Heart right ventricle (tissue), 16 donors: Measurements from ENCODE around the gene FMO2. TPM values are rescaled to one million over a fixed set of nuclear protein-coding genes. Genes with fewer than 3 reads are reported as not detected.
A peak's percentile ranks its signal among the peaks of the same experiment; 100 is the strongest.

Experiments
- ATAC-seq, 8 donors: fragments of 200-7000 bp; cut with Tn5 transposase; one replicate each; pipeline ENCODE4 v1.9.1; 2020; ENCODE audit warnings: mild to moderate bottlenecking in 8 of 8, moderate library complexity in 8 of 8, moderate number of reproducible peaks in 1 of 8
- DNase-seq, 2 donors: peaks; one replicate each; pipeline ENCODE4 v3.0.0-alpha.2; 2020
- H3K27ac ChIP-seq, 10 donors: fragments of 200-600 bp; sonication (generic) in 2 of 10; one replicate each; pipeline versions ENCODE4 v1.5.0 to v1.8.0; 2020 to 2022; ENCODE audit warnings: mild to moderate bottlenecking in 3 of 10
- H3K27me3 ChIP-seq, 7 donors: fragments of 200-600 bp; one replicate each; pipeline ENCODE4 v1.8.0; 2021 to 2022; ENCODE audit warnings: mild to moderate bottlenecking in 2 of 7
- H3K36me3 ChIP-seq, 9 donors: fragments of 200-600 bp; sonication (generic) in 1 of 9; one replicate each; pipeline versions ENCODE4 v1.5.0 to v1.8.0; 2020 to 2022; ENCODE audit warnings: mild to moderate bottlenecking in 2 of 9
- H3K4me1 ChIP-seq, 9 donors: fragments of 200-600 bp; sonication (generic) in 1 of 9; one replicate each; pipeline versions ENCODE4 v1.5.0 to v1.8.0; 2020 to 2022; ENCODE audit warnings: mild to moderate bottlenecking in 4 of 9
- H3K4me3 ChIP-seq, 10 donors: fragments of 200-600 bp; sonication (generic) in 2 of 10; one replicate each; pipeline versions ENCODE4 v1.5.0 to v1.8.0; 2020 to 2022; ENCODE audit warnings: mild to moderate bottlenecking in 7 of 10, moderate library complexity in 2 of 10
- H3K9me3 ChIP-seq, 11 donors: fragments of 200-600 bp in 10 of 11; sonication (generic) in 2 of 11; one replicate each; pipeline versions ENCODE4 v1.5.0 to v1.8.0; 2013 to 2022; ENCODE audit warnings: mild to moderate bottlenecking in 2 of 11, control low read depth in 1 of 11, moderate library complexity in 1 of 11
- CTCF ChIP-seq, 9 donors: fragments of 200-600 bp; sonication (generic) in 2 of 9; IDR thresholded peaks; one replicate each; pipeline versions ENCODE4 v1.5.0 to v1.8.0; 2021 to 2022; ENCODE audit warnings: antibody characterized with exemption in 9 of 9, mild to moderate bottlenecking in 5 of 9, moderate library complexity in 1 of 9
- WGBS, 2 donors: extraction: QIAGEN DNeasy Blood & Tissue Kit; methylation state at CpG; one replicate each; pipeline ENCODE4 v1.1.7; 2013; ENCODE audit warnings: inconsistent platforms in 1 of 2; 5-methylcytosine and 5-hydroxymethylcytosine counted together
- intact Hi-C, 10 donors: fragments of 100-400 bp; cut with DNase I; formaldehyde crosslinking; loops; one replicate each; pipeline versions ENCODE4 v1.11.1 to v1.14.2; 2022
- polyA plus RNA-seq, 2 donors: library from polyadenylated mRNA; stranded (reverse); fragments of 200-250 nt; gene quantifications; one replicate each; pipeline ENCODE4 v1.2.3, GENCODE V29; 2013
- total RNA-seq, 10 donors: library from RNA; stranded (reverse); fragmentation: NEBNext Ultra II Directional in 3 of 10; extraction: Animal tissue kit (Norgen Biotek cat#: 25700) in 3 of 10; gene quantifications; one replicate each; pipeline versions ENCODE4 v1.2.1 to v1.2.4, GENCODE V29; 2021 to 2023
- donor health status: Arrhythmogenic right ventricular cardiomyopathy.
- donor health status: ischemic (EF 13 %, LVEDD 7.1; RV severe dilation, severe dysfunction).
- donor health status: healthy with polysubstance abuse.
- donor health status: DM: no; HTN: yes; CAD: no.
- donor health status: DM: no; HTN: no; CAD: no.
- donor health status: ischemic (EF 25% LVEDD 6.9; RV normal size, moderate dysfunction).
- donor health status: ischemic (EF 25% LVEDD 5.7; RV mildly dilated, moderate dysfunction).
- donor health status: healthy.
- donor health status: DM: yes; HTN: yes; CAD: no.
- donor health status: Ischemic cardiomyopathy.
- donor health status: ischemic (EF 35%, LVEDD 5.7; RV mildly dilated, moderate dysfunction).
- donor health status: nonischemic (EF 11% LVEDD 7.7; RV severe dilation, severe dysfunction).
- donor health status: DM: yes; HTN: yes; CAD: no.
- donor health status: PGD.
- donor health status: ischemic (EF 29% LVEDD 5.4; RV normal size, mild dysfunction).
- donor health status: nonischemic (EF 23%, LVEDD 6.1; RV moderate dilation, normal function).

Gene FMO2
- total and polyA plus RNA-seq, 12 donors: 7.6 to 78.5 (median 28.7) TPM

GRCh38 chr1:171195767-171196166 is 10.7 kb downstream of the FMO2 start:
- TF ChIP-seq CTCF (IDR thresholded peaks at IDR 0.05): no peak
- DNase-seq (no peak), ATAC-seq (no peak)
- H3K27me3 ChIP-seq: no peaks in the 10 kb centered on the region
- no peaks in the 10 kb centered on the region for H3K9me3 ChIP-seq
- H3K4me3 ChIP-seq: no peak overlapping the region
- intact Hi-C loops: no loop called here
- H3K36me3 ChIP-seq: peaks cover 0 to 92% (median 15%) of the 10 kb centered on the region in 9 donors
- 42 to 52% methylated on average over 3 of the region's 3 CpGs for WGBS, 2 donors
- H3K4me1 ChIP-seq: peaks cover 0 to 66% (median 34%) of the 10 kb centered on the region in 9 donors
- H3K27ac ChIP-seq: peak overlapping the region in 1 of 10 donors; percentile 15

- Histone ChIP-seq H3K36me3 (peaks cover 0 to 97% (median 15%) of the 10 kb centered on the region in 9 donors), H3K27ac (peak overlapping the region in 2 of 10 donors; percentile 9 to 15), H3K27me3 (no peaks in the 10 kb centered on the region), H3K9me3 (no peaks in the 10 kb centered on the region), H3K4me3 (no peak overlapping the region), H3K4me1 (peaks cover 0 to 60% (median 30%) of the 10 kb centered on the region in 9 donors)
- no peak for ATAC-seq
- no peak for DNase-seq
- intact Hi-C loops: no loop called here
- TF ChIP-seq CTCF (IDR thresholded peaks at IDR 0.05): no peak
- WGBS, 2 donors: 93% methylated on average over 3 of the region's 3 CpGs
Observed at GRCh38 chr1:171196351-171196750, 11.3 kb downstream of the FMO2 start.

- H3K9me3 ChIP-seq: no peaks in the 10 kb centered on the region
Observed at GRCh38 chr1:171198081-171198480, 13.0 kb downstream of the FMO2 start.

GRCh38 chr1:171204296-171204695 is 19.2 kb downstream of the FMO2 start:
- no peaks in the 10 kb centered on the region for H3K9me3 ChIP-seq
- no peaks in the 10 kb centered on the region for H3K27me3 ChIP-seq
- peaks cover 0 to 13% (median 3%) of the 10 kb centered on the region in 9 donors for H3K4me1 ChIP-seq
- no peak for DNase-seq
- H3K27ac ChIP-seq: no peak overlapping the region
- H3K4me3 ChIP-seq: no peak overlapping the region
- peaks cover 0 to 100% (median 13%) of the 10 kb centered on the region in 9 donors for H3K36me3 ChIP-seq
- ATAC-seq: no peak
- intact Hi-C loops: no loop called here
- TF ChIP-seq CTCF (IDR thresholded peaks at IDR 0.05): no peak
- 83 to 91% methylated on average over 5 of the region's 5 CpGs for WGBS, 2 donors

More at GRCh38 chr1:171198081-171198480, 13.0 kb downstream of the FMO2 start:
- peaks cover 0 to 100% (median 15%) of the 10 kb centered on the region in 9 donors for H3K36me3 ChIP-seq
- intact Hi-C loops: no loop called here
- TF ChIP-seq CTCF (IDR thresholded peaks at IDR 0.05): no peak
- no peaks in the 10 kb centered on the region for H3K27me3 ChIP-seq
- ATAC-seq: no peak
- no peak overlapping the region for H3K27ac ChIP-seq
- H3K4me1 ChIP-seq: peaks cover 0 to 45% (median 24%) of the 10 kb centered on the region in 9 donors
- DNase-seq: no peak
- WGBS, 2 donors: 90 to 92% methylated on average over 3 of the region's 3 CpGs
- no peak overlapping the region for H3K4me3 ChIP-seq
